NT2/D1 (cell line): ENCODE measurements around the gene SEMA6C.

ENCODE experiments used
- DNase-seq: peaks from one replicate; pipeline ENCODE4 v3.0.0-alpha.2; 2011; ENCODE audit warnings: low read depth, low spot score
- H3K27me3 ChIP-seq: 2 replicates; pipeline ENCODE4 v1.6.0; 2011; ENCODE audit warnings: mild to moderate bottlenecking; ENCODE audit not compliant: insufficient read length, insufficient read depth
- H3K36me3 ChIP-seq: 2 replicates; pipeline ENCODE4 v1.6.1; 2011; ENCODE audit warnings: mild to moderate bottlenecking, low read length, mixed read lengths; ENCODE audit not compliant: insufficient read depth, insufficient read length
- H3K4me1 ChIP-seq: 2 replicates; pipeline ENCODE4 v1.5.1; 2011; ENCODE audit not compliant: insufficient read depth, insufficient read length
- H3K4me3 ChIP-seq: 2 replicates; pipeline ENCODE4 v1.5.1; 2011; ENCODE audit warnings: low read depth; ENCODE audit not compliant: insufficient read length
- H3K9ac ChIP-seq: 2 replicates; pipeline ENCODE4 v1.6.0; 2011; ENCODE audit warnings: low read depth; ENCODE audit not compliant: insufficient read length
- H3K9me3 ChIP-seq: 2 replicates; pipeline ENCODE4 v1.5.1; 2011; ENCODE audit warnings: mild to moderate bottlenecking, low read length; ENCODE audit not compliant: insufficient read depth
- SUZ12 ChIP-seq: IDR thresholded peaks from 2 replicates; pipeline ENCODE4 v1.6.1; 2011; ENCODE audit not compliant: insufficient read length, insufficient read depth; ENCODE audit errors: extremely low read depth
- YY1 ChIP-seq: IDR thresholded peaks from 2 replicates; pipeline ENCODE4 v1.6.1; 2011; ENCODE audit not compliant: insufficient read length, insufficient read depth
- ZNF274 ChIP-seq: IDR thresholded peaks from 2 replicates; pipeline ENCODE4 v1.6.1; 2011; ENCODE audit warnings: mild to moderate bottlenecking, low read depth, low read length

The SEMA6C gene

DNA sequence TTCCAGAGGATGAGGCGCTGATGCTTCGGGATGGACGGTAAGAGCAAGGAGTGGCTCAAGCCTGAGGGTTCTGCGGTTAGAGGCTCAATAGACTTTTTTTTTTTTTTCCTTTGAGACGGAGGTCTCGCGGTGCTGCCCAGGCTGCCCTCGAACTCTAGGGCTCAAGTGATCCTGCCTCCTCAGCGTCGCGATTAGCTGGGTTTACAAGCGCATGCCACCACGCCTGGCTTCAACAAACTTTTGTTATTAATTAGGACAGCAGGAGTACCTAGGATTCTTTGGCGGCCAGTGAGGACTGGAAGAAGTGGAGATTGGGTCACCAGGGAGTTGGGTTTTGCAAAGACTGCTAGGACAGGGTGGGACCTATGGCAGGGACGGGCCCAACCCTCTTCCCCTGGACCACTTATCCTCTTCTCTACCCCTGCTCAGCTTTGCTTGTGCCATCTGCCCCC is 20.1 kb upstream of the SEMA6C start:
- Histone ChIP-seq H3K9ac (peak overlapping the region; percentile 97), H3K27me3 (no peaks in the 10 kb centered on the region), H3K4me1 (peaks cover 10% of the 10 kb centered on the region), H3K4me3 (peak overlapping the region; percentile 96), H3K9me3 (no peaks in the 10 kb centered on the region), H3K36me3 (peaks cover 58% of the 10 kb centered on the region)
- DNase-seq: no peak
- TF ChIP-seq YY1 (no peak), SUZ12 (no peak), ZNF274 (no peak)

DNA sequence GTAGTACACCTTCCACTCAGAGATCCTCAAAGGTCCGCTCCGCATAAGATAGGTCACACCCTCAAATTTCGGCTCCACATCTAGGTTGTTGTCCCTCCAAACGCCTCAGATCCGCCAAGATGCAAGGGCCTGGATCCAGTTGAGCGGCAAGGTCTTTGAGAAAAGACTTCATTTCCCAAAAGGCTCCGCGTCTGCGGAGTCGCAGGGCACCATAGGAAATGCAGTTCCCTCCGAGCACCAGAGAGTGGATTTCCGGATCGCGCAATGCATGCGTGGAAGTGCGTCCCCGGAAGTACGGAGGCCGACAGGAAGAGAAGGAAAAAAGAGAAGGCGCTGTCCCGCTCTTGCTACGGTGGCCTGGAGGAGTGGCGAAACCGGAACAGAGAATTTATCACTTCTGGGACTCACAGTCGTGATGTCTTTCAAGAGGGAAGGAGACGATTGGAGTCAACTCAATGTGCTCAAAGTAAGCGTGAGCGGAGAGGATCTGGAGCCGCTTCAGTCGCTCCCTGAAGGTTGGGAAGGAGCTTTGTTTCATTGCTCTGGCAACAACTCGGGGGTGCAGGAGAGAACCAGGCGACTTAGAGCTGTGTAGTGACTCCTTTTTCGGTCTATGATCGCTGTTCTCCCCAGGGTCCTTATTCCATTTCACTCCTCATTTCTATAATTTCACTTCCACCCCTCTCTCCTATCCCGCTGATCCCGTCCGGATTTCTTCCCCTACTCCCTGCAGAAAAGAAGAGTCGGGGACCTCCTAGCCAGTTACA is 19.5 kb upstream of the SEMA6C start, which contains the start of the genes LYSMD1 and SCNM1:
LYSMD1 (minus strand) TSS at position 165 of the 767 bp plus-strand sequence. CDS start 644 bp downstream, outside the sequence.
SCNM1 (plus strand) TSS at position 407 of the 767 bp plus-strand sequence; CDS start at position 416, 9 bp downstream.
- H3K36me3 ChIP-seq: peaks cover 56% of the 10 kb centered on the region
- TF ChIP-seq ZNF274 (no peak), YY1 (no peak), SUZ12 (no peak)

DNA sequence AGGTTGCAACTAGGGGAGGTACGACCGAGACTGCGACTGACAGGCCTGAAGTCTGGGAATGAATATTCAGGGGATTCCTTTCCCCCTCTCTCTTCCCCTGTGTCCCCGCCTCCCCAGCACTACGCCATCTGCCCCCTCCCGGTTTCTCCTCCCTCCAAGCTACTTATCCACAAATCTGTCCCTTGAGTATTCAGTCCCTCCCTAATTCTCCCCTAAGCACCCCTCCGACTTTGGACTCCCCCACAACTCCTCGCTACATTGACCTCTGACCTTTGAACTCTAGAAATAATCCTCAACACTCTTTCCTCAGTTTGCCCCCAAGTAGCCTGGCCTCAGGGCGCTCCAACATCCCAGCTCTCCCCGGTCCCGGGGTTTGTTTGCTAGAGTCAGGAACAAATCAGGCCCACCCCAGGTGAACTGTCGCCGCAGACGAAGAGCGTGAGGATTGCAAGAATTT is 18.9 kb upstream of the SEMA6C start:
- TF ChIP-seq ZNF274 (no peak), SUZ12 (no peak)
- Histone ChIP-seq H3K9me3 (no peaks in the 10 kb centered on the region), H3K36me3 (peaks cover 56% of the 10 kb centered on the region), H3K27me3 (no peaks in the 10 kb centered on the region), H3K4me3 (peak overlapping the region; percentile 96), H3K4me1 (peaks cover 8% of the 10 kb centered on the region), H3K9ac (peak overlapping the region; percentile 97)
- peak; percentile 83 for DNase-seq

More for the DNA sequence above, 19.5 kb upstream of the SEMA6C start, which contains the start of the genes LYSMD1 and SCNM1:
- peak; percentile 99 for DNase-seq
- H3K27me3 ChIP-seq: no peaks in the 10 kb centered on the region
- H3K4me3 ChIP-seq: peak within 1 kb of the TSS; percentile 96
- no peaks in the 10 kb centered on the region for H3K9me3 ChIP-seq
- peak within 1 kb of the TSS; percentile 97 for H3K9ac ChIP-seq
- peaks cover 10% of the 10 kb centered on the region for H3K4me1 ChIP-seq

DNA sequence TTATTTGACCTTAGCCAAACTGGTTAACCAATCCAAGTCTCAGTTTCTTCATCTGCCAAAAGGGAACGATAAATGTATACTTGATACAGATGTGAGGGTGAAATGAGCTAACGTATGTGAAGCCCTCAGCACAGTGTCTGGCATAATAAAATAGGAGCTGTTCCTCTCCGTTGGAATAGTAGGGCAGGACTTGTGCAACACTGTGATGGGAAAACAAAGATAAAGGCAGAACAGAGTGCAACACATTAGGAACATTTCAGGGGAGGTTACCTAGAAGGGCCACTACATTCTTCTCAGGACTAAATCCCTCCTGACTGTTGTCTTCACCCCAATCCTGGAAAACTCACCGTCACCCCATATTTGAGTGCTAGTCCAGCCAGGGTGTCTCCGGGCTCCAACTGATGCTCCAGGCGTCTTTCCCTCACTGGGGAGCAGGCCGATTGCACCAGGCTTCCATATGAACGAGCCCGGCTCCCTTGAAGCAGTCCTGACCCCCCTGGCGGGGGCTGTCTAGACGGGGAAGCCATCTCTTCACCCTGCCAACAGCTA is 18.4 kb upstream of the SEMA6C start:
- peak overlapping the region; percentile 97 for H3K9ac ChIP-seq
- no peak for DNase-seq
- peaks cover 6% of the 10 kb centered on the region for H3K4me1 ChIP-seq
- H3K9me3 ChIP-seq: no peaks in the 10 kb centered on the region
- H3K4me3 ChIP-seq: peak overlapping the region; percentile 96
- no peaks in the 10 kb centered on the region for H3K27me3 ChIP-seq
- H3K36me3 ChIP-seq: peaks cover 52% of the 10 kb centered on the region
- TF ChIP-seq ZNF274 (no peak), SUZ12 (no peak), YY1 (no peak)

DNA sequence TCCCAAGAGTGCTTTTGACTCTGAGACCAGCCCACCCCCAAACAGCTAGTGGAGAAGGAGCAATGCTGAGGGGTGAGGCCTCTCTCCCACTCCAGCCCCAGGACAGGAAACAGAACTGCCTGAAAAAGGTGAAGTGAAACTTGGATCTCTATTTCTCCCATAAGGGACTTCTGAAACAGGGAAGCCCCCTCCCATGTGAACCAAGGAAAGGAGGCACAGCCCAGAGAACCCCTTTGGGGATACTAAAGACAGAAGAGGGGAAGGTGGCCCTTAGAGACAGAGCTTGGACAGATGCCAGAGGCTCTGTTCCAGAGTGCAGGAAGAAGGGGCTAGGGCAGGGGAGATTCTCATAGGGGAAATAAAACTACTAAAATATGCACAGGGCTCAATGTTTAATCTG is 12.9 kb upstream of the SEMA6C start:
- Histone ChIP-seq H3K9ac (no peak overlapping the region), H3K4me3 (no peak overlapping the region)

DNA sequence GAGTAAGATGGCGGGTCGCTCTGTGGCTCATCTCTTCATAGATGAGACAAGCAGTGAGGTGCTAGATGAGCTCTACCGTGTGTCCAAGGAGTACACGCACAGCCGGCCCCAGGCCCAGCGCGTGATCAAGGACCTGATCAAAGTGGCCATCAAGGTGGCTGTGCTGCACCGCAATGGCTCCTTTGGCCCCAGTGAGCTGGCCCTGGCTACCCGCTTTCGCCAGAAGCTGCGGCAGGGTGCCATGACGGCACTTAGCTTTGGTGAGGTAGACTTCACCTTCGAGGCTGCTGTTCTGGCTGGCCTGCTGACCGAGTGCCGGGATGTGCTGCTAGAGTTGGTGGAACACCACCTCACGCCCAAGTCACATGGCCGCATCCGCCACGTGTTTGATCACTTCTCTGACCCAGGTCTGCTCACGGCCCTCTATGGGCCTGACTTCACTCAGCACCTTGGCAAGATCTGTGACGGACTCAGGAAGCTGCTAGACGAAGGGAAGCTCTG is 12.4 kb upstream of the SEMA6C start:
- Histone ChIP-seq H3K9ac (no peak overlapping the region), H3K36me3 (peaks cover 51% of the 10 kb centered on the region), H3K9me3 (no peaks in the 10 kb centered on the region), H3K27me3 (no peaks in the 10 kb centered on the region), H3K4me1 (peaks cover 8% of the 10 kb centered on the region), H3K4me3 (no peak overlapping the region)
- TF ChIP-seq SUZ12 (no peak), YY1 (no peak), ZNF274 (no peak)
- DNase-seq: no peak

More for the DNA sequence above, 12.9 kb upstream of the SEMA6C start:
- Histone ChIP-seq H3K27me3 (no peaks in the 10 kb centered on the region), H3K9me3 (no peaks in the 10 kb centered on the region), H3K36me3 (peaks cover 54% of the 10 kb centered on the region), H3K4me1 (peaks cover 8% of the 10 kb centered on the region)
- DNase-seq: no peak
- TF ChIP-seq ZNF274 (no peak), SUZ12 (no peak)

DNA sequence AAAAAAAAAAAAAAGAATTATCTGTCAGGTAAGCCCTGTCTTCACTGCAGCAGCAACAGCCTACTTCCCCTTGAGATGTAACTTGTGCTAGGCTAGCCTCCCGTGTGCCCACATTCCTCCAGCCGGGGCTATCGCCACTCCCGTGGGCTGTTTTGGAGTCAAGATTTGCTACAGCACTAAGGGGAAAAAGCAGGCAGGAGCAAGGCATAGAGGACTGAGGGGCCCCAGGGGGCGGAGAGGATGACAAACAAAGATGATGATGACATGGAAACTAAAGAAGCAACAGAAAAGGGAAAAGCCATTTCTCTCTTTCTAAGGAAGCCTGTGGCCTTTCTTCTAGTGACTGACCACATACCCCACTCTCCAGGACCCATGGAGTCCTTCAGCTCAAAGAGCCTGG is 11.9 kb upstream of the SEMA6C start:
- TF ChIP-seq SUZ12 (no peak), ZNF274 (no peak)
- Histone ChIP-seq H3K36me3 (peaks cover 51% of the 10 kb centered on the region), H3K9me3 (no peaks in the 10 kb centered on the region), H3K4me1 (peaks cover 8% of the 10 kb centered on the region), H3K27me3 (no peaks in the 10 kb centered on the region), H3K9ac (no peak overlapping the region), H3K4me3 (no peak overlapping the region)
- no peak for DNase-seq
